Transverse colon (tissue), 3 donors: Measurements from ENCODE around the gene VEGFC.

Experiments used
- CTCF ChIP-seq, 5 experiments: fragments of 200-600 bp in 3 of 5; fragments of 450-650 bp in 2 of 5; sonication (generic) in 3 of 5; IDR thresholded peaks; 1 replicate in 2 of 5; 2 replicates in 3 of 5; pipeline ENCODE4 v1.5.1; 2016 to 2017; ENCODE audit warnings: antibody characterized with exemption in 5 of 5, inconsistent platforms in 3 of 5, mild to moderate bottlenecking in 2 of 5, moderate library complexity in 1 of 5
- EP300 ChIP-seq: sonication (generic); formaldehyde crosslinking; IDR thresholded peaks from one replicate; pipeline ENCODE4 v1.6.1; 2017; ENCODE audit warnings: antibody characterized with exemption, low read depth

- TF ChIP-seq CTCF (IDR thresholded peaks at IDR 0.05) = no peak
- no peak for TF ChIP-seq EP300
Measured at GRCh38 chr4:176718881-176719280, 73.8 kb downstream of the VEGFC start.
